Natural killer cell (primary cell): ENCODE results near the gene PPME1. TPM values are rescaled to one million over a fixed set of nuclear protein-coding genes. Genes with fewer than 3 reads are reported as not detected.

Experiments
- ATAC-seq, 3 donors: fragments of 150-1000 bp in 2 of 3; fragments of 200-7000 bp in 1 of 3; cut with Tn5 transposase; 1 replicate in 1 of 3; 2 replicates in 2 of 3; pipeline ENCODE4 v1.10.0; 2021; ENCODE audit warnings: mild to moderate bottlenecking in 2 of 3, moderate library complexity in 2 of 3
- DNase-seq, 2 donors: peaks; one replicate each; pipeline versions ENCODE4 v3.0.0 to v3.0.0-alpha.2; 2013 to 2021; ENCODE audit warnings: mixed read lengths in 1 of 2
- H3K27ac ChIP-seq: one replicate; pipeline ENCODE4 v1.5.1; 2013; ENCODE audit warnings: mild to moderate bottlenecking, low read length
- H3K27me3 ChIP-seq: one replicate; pipeline ENCODE4 v1.6.1; 2013; ENCODE audit warnings: low read length; ENCODE audit not compliant: control insufficient read depth, insufficient read depth
- H3K36me3 ChIP-seq: one replicate; pipeline ENCODE4 v1.6.1; 2013; ENCODE audit warnings: low read length; ENCODE audit not compliant: control insufficient read depth, insufficient read depth
- H3K4me1 ChIP-seq: one replicate; pipeline ENCODE4 v1.6.1; 2013; ENCODE audit warnings: low read length; ENCODE audit not compliant: control insufficient read depth, insufficient read depth
- H3K4me3 ChIP-seq: one replicate; pipeline ENCODE4 v1.5.1; 2013; ENCODE audit warnings: low read length
- H3K9me3 ChIP-seq: one replicate; pipeline ENCODE4 v1.6.1; 2013; ENCODE audit warnings: low read length; ENCODE audit not compliant: control insufficient read depth, insufficient read depth
- H3K27ac Mint-ChIP-seq, 2 donors: one replicate each; pipeline ENCODE4 v1.8.0; 2022; ENCODE audit warnings: mild to moderate bottlenecking in 2 of 2, mixed read lengths in 2 of 2, moderate library complexity in 1 of 2
- H3K27me3 Mint-ChIP-seq, 2 donors: one replicate each; pipeline ENCODE4 v1.8.0; 2022; ENCODE audit warnings: low read depth in 2 of 2, mixed read lengths in 2 of 2
- H3K36me3 Mint-ChIP-seq: one replicate; pipeline ENCODE4 v1.8.0; 2022; ENCODE audit warnings: mixed read lengths
- H3K4me1 Mint-ChIP-seq, 2 donors: one replicate each; pipeline ENCODE4 v1.8.0; 2022; ENCODE audit warnings: mixed read lengths in 2 of 2
- H3K4me3 Mint-ChIP-seq: one replicate; pipeline ENCODE4 v1.8.0; 2022; ENCODE audit warnings: mild to moderate bottlenecking, moderate library complexity, mixed read lengths
- H3K9me3 Mint-ChIP-seq, 2 donors: one replicate each; pipeline ENCODE4 v1.8.0; 2022; ENCODE audit warnings: mixed read lengths in 2 of 2
- WGBS: methylation state at CpG from one replicate; pipeline ENCODE4 v1.1.7; 2013; ENCODE audit warnings: missing lambda C conversion rate; ENCODE audit not compliant: insufficient coverage; 5-methylcytosine and 5-hydroxymethylcytosine counted together
- intact Hi-C: fragments of 100-400 bp; cut with micrococcal nuclease; formaldehyde crosslinking; loops from one replicate; pipeline ENCODE4 v1.14.2; 2022
- total RNA-seq, 4 donors: library from RNA; stranded (reverse); fragments of 120-200 nt in 1 of 4; gene quantifications; one replicate each; pipeline versions ENCODE4 v1.2.3 to v1.2.4, GENCODE V29; 2013 to 2022
- TF ChIP-seq, protein P1 (sequence below): fragments of 200-600 bp; IDR thresholded peaks from one replicate; pipeline ENCODE4 v1.8.0; 2022; ENCODE audit warnings: antibody characterized with exemption

Gene PPME1
- total RNA-seq, 3 donors from 2014 or later (not counting 1 experiment from before 2014, with no cell fraction given) = 15.6 to 18.5 (median 16.9) TPM

DNA sequence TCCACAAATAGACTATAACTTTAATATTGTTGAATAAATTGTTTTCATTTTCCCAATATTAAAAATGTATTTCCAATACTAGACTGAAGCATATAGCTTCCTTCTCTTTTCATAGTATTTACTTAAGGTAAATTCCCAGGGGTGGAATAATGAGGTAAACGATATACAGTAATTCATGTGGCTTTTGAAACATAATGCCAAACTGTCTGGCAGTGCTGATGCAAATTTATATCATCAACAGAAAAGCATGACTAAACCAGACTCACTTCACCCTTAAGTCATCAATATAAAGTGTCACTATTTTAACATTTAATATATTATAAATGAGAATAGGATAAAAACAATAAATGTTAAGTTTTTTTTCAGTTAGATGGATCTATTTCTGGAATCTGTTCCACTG lies 13.9 kb upstream of the PPME1 start:
- Histone ChIP-seq H3K9me3 (no peaks in the 10 kb centered on the region), H3K4me3 (no peak overlapping the region), H3K27me3 (no peaks in the 10 kb centered on the region), H3K27ac (no peak overlapping the region), H3K4me1 (no peaks in the 10 kb centered on the region), H3K36me3 (peaks cover 10% of the 10 kb centered on the region)
- no CpG with 5 or more reads among the region's 1 CpG for WGBS
- H3K4me3 Mint-ChIP-seq = no peak overlapping the region
- H3K4me1 Mint-ChIP-seq = peaks cover 20 to 29% of the 10 kb centered on the region in 2 donors
- no peak for DNase-seq
- TF ChIP-seq, protein P1, sequence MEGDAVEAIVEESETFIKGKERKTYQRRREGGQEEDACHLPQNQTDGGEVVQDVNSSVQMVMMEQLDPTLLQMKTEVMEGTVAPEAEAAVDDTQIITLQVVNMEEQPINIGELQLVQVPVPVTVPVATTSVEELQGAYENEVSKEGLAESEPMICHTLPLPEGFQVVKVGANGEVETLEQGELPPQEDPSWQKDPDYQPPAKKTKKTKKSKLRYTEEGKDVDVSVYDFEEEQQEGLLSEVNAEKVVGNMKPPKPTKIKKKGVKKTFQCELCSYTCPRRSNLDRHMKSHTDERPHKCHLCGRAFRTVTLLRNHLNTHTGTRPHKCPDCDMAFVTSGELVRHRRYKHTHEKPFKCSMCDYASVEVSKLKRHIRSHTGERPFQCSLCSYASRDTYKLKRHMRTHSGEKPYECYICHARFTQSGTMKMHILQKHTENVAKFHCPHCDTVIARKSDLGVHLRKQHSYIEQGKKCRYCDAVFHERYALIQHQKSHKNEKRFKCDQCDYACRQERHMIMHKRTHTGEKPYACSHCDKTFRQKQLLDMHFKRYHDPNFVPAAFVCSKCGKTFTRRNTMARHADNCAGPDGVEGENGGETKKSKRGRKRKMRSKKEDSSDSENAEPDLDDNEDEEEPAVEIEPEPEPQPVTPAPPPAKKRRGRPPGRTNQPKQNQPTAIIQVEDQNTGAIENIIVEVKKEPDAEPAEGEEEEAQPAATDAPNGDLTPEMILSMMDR = no peak
- no peak overlapping the region for H3K27ac Mint-ChIP-seq
- intact Hi-C loops = no loop called here
- no peaks in the 10 kb centered on the region for H3K27me3 Mint-ChIP-seq
- peaks cover 15% of the 10 kb centered on the region for H3K36me3 Mint-ChIP-seq
- ATAC-seq = no peak
- no peaks in the 10 kb centered on the region for H3K9me3 Mint-ChIP-seq

DNA sequence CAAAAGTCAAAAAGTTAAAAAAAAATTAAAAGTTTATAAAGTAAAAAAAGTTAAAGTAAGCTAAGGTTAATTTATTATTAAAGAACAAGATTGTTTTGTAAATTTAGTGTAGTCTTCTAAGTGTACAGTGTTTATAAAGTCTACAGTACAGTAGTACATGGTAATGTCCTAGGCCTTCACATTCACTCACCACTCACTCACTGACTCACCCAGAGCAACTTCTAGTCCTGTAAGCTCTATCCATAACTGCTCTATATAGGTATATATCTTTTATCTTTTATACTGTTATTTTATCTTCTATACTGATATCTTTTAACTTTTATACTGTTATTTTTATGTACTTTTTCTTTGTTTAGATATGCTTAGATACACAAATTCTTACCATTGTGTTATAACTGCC lies 11.4 kb upstream of the PPME1 start:
- Histone ChIP-seq H3K27ac (no peak overlapping the region), H3K27me3 (no peaks in the 10 kb centered on the region), H3K9me3 (no peaks in the 10 kb centered on the region), H3K4me3 (no peak overlapping the region), H3K36me3 (peaks cover 18% of the 10 kb centered on the region), H3K4me1 (no peaks in the 10 kb centered on the region)
- Mint-ChIP-seq H3K27ac (no peak overlapping the region), H3K4me3 (no peak overlapping the region), H3K36me3 (peaks cover 15% of the 10 kb centered on the region), H3K27me3 (no peaks in the 10 kb centered on the region), H3K9me3 (no peaks in the 10 kb centered on the region), H3K4me1 (peaks cover 17 to 25% of the 10 kb centered on the region in 2 donors)
- DNase-seq (no peak), ATAC-seq (no peak)
- intact Hi-C loops = no loop called here
- TF ChIP-seq, protein P1 = no peak

DNA sequence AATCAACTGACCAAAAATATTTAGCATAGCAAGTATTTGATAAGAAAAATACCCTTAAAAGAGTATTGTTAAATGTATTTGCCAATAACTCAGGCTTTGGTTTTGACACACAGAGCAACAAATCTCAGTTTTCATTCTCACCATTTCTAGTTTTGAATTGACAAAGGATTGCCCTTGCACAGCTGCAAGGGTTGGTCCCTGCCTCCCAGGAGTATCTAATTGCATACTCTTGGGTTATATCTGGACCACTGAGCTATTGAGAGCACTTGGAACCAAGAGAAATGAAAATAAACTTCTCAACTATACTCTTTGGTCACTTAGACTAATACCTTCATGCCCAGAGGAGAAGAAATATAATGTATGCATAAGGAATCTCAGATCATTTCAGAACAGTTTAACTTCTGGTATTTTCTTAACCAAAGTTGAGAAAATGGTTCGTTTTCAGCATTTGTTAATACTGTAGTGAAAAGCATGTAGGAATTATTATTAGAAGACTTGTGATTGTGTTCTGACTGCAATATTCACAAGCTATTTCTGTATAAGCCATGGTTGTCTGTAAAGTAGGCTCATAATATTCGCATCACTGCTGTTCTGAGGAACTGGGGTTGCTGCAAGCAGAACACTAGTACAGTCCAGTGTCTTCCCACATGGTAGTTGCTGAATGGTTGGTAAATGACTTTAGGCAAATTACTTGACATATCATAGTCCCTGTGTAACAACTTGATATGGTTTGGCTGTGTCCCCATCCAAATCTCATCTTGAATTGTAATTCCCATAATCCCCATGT lies 8.2 kb upstream of the PPME1 start:
- no peaks in the 10 kb centered on the region for H3K4me1 ChIP-seq
- H3K36me3 ChIP-seq = peaks cover 36% of the 10 kb centered on the region
- H3K27me3 Mint-ChIP-seq = no peaks in the 10 kb centered on the region
- peaks cover 9 to 22% of the 10 kb centered on the region in 2 donors for H3K4me1 Mint-ChIP-seq
- peaks cover 8% of the 10 kb centered on the region for H3K36me3 Mint-ChIP-seq
- no peak overlapping the region for H3K4me3 Mint-ChIP-seq
- 88% methylated on average over 2 of the region's 2 CpGs for WGBS
- no peak overlapping the region for H3K27ac ChIP-seq
- TF ChIP-seq, protein P1 = no peak
- H3K27me3 ChIP-seq = no peaks in the 10 kb centered on the region
- no peak overlapping the region for H3K4me3 ChIP-seq
- H3K9me3 ChIP-seq = no peaks in the 10 kb centered on the region
- H3K9me3 Mint-ChIP-seq = no peaks in the 10 kb centered on the region
- no peak for DNase-seq
- ATAC-seq = no peak
- intact Hi-C loops = no loop called here
- H3K27ac Mint-ChIP-seq = no peak overlapping the region

DNA sequence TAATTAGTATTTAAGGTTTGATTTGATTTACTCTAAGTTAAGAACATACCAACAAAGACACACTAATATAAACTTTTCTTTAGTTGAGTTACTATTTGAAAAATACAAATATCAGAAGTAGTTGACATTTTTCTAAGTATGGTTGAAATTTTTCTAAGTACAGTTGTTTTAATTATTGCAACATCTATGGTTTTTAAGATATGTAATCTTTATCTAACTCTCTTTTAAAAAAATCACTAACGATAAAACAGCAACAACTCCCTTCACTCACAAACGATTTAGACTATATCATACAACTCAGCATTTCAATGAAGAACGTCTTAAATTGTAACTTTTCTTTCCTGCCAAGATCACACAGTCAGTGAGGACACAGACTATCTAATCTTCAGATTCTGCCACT lies 2.3 kb upstream of the PPME1 start:
- no peak overlapping the region for H3K27ac ChIP-seq
- Mint-ChIP-seq H3K9me3 (no peaks in the 10 kb centered on the region), H3K4me1 (peaks cover 4 to 6% of the 10 kb centered on the region in 2 donors), H3K4me3 (peak overlapping the region; percentile 2), H3K27ac (peak overlapping the region in 1 of 2 donors; percentile 5), H3K36me3 (no peaks in the 10 kb centered on the region), H3K27me3 (no peaks in the 10 kb centered on the region)
- intact Hi-C loops = no loop called here
- peaks cover 29% of the 10 kb centered on the region for H3K36me3 ChIP-seq
- TF ChIP-seq, protein P1 = no peak
- 89% methylated on average over 3 of the region's 3 CpGs for WGBS
- no peaks in the 10 kb centered on the region for H3K9me3 ChIP-seq
- no peak overlapping the region for H3K4me3 ChIP-seq
- no peaks in the 10 kb centered on the region for H3K27me3 ChIP-seq
- DNase-seq (no peak), ATAC-seq (no peak)
- peaks cover 20% of the 10 kb centered on the region for H3K4me1 ChIP-seq
